Central memory CD4-positive, alpha-beta T cell (primary cell): ENCODE results near the gene SNCAIP.

Experiments
- DNase-seq: peaks from one replicate; pipeline ENCODE4 v3.0.0; 2022
- total RNA-seq, 3 experiments: gene quantifications; one replicate each; lab custom pipeline; 2026; lab: John Stamatoyannopoulos, UW

Gene SNCAIP
- 0 reads per million in 3 experiments for total RNA-seq

DNA sequence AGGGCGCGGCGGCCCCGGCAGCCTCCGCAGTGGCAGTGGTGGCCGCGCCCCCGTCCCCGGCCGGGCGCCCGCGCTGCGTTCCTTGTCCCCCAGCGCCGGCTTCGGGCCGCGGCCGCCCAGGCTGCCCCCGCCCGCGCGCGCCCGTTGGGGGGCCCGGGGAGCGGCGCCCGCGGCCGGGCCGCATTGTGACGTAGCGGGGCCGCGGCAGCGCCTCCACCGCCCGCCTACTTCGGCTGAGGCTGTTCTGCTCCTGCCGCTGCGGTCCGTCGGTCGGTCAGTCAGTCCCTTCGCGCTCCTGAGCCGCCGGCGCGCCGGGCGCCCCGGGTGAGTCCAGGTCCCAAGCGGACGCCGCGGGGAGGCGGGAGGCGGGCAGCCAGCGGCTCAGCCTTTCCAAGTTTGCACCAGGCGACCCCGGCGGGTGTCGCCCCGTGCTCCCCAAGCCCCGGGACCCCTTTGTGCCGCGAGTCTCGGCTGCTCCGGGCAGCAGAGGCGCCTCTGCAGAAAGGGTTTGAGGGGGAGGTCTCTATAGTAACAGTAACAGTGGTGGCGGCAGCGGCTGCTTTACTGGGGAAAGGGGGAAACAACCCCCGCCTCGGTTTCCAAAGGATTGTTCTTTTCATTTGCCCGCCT lies at the start of gene SNCAIP:
TSS of gene SNCAIP (plus strand) at position 277 of the 630 bp plus-strand sequence. CDS start 78,898 bp downstream, outside the sequence.
- no peak for DNase-seq

DNA sequence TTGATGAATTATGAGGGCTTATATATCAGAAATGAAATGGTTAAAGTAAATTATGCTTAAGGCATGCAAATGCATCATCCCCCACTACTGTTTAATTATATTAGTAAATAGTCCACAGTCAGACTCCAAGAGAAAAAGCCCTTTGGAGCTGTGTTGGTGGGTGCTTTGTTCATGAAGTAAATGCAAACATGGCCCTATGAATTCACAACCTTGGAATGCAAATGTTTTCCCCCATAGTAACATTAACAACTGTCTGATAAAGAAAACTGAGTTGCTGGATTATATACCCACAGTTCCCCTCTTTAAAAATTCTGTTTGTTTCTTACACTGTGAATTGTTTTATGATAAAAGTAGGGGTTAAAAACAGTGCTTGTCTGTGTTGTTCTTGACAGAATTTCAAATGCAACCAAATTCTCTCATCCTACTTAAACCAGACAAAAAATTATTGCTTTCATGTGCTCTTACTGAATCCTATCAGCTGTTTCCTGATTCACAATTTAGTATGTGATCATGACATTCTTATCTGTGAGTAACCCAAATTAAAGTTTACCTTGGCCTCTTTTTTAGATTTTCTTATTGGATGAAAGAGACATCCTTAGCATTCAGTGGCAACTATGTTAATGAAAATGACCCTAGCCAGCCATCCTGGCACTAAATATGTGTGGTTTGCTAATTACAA lies 48.5 kb upstream of the SNCAIP start:
- DNase-seq = no peak

DNA sequence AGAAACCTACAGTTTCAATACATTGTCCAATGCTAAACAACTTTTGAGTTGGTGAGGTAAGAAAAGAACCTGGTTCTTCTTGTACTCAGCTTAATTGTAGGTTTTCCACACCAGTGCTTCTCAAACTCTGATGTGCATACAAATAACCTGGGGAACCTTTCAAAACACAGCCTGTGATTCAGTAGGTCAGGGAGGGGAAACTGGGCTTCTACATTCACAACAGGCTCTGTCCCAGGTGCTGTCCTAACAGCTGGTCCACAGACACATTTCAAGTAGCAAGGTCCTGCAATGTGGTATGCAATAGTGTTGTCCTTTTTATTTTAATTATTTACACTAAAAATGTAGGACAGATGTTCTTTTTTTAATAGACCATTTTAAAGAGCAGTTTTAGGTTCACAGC lies 47.4 kb upstream of the SNCAIP start:
- DNase-seq = no peak

DNA sequence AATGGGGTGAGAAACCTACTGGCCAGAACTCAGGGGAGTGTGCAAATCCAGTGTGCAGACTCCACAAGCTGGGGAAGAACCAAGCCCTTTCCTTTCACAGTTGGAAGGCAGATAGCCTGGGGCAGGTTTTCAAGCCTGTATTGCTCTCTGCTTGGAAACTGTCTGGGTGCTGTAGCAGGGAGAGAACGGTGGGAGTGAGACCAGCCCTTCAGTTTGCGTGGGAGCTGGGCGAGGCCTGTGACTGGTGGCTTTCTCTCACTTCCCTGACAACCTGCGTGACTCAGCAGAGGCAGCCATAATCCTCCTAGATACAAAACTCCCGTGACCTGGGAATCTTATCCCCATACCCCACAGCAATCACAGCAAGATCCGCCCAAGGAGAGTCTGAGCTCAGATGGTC lies 44.9 kb upstream of the SNCAIP start:
- no peak for DNase-seq

DNA sequence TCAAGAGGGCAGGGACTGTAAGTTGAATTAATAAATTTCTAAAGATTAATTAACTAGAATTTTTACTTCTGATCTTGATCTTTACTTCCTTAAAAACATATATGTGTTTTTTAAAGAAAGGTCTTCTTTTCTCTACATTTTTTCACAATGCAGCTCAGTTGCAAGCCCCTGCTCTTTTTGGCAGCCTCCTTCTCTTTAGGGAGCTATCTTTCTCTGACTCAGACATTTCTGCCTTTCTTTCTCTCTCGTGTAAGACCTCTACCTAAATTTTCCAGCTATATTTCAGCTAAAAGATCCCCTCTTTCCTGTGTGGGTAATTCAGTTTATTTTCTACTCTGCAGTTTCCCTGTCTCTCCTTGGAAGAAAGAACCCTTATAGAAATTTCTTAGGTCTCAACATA lies 38.3 kb upstream of the SNCAIP start:
- DNase-seq = no peak

DNA sequence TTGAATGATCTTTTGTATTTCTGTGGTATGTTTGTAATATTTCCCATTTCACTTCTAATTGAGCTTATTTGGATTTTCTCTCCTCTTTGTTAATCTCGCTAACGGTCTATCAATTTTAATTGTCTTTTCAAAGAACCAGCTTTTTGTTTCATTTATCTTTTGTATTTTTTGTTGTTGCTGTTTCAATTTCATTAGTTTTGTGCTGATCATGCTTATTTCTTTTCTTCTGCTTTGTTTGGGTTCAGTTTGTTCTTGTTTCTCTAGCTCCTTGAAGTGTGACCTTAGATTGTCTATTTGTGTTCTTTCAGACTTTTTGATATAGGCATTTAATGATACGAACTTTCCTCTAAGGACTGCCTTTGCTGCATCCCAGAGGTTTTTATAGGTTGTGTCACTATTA lies 28.4 kb upstream of the SNCAIP start:
- no peak for DNase-seq

DNA sequence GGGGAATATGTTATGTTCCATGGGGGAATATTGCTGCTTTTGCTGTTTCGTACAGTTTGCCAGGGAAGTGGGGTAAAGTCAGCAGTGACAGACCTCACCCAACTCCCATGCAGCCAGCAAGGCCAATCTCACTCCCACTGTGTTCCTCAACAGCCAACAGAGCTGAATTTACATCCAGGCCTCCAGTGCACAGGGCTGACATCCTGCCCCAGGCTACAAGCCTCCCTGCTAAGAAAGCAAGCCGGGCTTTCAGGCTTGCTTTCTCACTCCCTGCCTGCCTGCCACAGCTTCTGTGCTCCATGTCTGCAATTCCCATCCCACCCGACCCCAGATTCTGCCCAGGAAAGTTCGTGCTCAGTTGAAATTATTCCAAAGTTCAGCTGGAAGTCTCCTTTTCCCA lies 25.5 kb upstream of the SNCAIP start:
- no peak for DNase-seq

DNA sequence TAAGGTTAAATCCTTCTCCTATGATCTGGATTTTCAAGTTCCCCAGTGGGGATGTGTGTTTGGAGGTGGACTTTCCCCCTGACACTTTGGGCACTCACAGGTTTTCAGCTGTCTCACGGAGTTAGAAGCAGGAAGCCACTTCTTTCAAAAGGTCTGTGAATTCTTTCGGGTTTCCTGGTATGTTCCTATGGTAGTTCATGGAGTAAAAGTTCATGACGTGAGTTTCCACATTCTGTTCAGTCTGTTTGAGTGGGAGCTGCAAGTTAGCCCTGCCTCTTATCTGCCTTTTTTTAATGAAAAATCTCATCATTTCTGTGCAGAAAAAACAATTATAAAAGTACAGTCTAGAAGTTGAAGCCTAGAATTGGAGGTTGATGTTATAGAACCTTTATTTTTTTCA lies 24.9 kb upstream of the SNCAIP start:
- no peak for DNase-seq

DNA sequence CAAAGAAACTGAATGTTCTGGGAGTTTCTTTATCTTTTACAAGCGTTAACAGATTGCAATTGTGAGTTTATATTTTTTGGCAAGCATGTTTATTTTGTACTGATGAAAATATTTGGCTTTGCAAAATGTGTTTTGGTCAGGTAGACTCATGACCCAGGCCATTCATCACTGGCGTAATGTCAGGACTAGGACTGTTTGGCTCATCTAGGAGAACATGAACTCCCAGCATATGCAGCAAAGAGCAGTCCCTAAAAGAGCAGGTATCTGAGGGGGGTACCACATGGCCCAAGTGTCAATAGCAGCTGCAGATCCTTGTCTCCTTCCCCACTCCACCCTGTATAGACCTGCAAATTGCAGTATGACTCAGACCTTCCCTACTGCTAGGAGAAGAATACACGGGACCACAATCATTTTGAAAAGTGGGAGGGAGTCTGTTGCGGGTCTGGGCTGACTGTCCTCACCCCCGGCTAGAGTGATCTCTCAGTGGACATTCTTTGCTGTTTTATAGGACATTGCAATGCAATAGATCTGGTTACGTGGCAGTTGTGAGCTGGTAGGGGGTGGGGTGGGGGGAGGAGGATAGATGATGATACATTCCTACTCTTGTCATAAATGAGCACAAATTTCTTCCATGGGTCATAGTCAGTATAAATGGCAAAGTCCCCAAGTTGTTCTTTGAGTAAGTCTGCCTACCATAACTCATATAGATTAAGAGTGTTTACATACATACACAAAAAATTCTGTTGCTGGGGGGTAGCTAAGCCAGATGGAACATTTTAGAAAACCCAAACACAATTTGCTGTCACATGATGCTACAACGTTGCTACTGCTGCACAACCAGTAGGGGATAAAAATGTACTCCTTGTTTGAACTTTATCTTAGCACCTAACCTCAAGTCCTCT lies 20.8 kb upstream of the SNCAIP start:
- DNase-seq = no peak

DNA sequence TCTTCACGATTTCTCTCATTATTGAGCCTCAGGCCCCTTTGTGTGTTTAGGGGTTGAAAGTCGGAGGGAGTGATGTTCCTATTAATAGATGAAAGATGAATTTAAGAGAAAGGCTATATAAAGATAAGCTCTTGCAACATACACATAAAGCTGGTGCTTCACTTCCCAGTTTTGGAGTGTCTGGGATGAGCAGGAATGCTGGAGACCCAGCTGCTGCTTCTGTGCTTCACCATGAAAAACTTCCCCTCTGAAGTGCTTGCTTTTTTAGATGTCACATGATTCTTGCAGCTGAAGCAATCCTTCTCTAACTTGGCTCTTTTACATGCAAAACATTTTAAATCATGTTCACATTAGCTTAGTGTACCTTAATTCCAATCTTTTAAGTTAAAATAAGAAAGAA lies 19.7 kb upstream of the SNCAIP start:
- DNase-seq = no peak

DNA sequence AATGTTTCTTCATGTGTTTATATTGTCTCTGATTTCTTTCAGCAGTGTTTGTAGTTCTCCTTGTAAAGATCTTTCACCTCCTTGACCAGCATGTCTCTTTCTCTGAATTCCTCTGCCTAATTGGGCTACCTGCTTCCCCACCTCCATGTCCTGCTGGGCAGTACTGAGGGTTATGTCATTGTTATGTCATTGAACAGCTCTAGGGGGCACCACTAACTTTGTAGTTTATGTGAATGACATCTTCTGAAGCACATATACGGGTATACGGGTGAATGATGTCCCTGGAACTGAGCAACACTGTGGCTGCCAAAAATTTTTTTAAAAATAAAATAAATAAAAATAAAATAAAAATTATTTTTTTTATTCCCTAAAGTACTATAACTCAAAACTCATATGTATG lies 16.9 kb upstream of the SNCAIP start:
- no peak for DNase-seq

DNA sequence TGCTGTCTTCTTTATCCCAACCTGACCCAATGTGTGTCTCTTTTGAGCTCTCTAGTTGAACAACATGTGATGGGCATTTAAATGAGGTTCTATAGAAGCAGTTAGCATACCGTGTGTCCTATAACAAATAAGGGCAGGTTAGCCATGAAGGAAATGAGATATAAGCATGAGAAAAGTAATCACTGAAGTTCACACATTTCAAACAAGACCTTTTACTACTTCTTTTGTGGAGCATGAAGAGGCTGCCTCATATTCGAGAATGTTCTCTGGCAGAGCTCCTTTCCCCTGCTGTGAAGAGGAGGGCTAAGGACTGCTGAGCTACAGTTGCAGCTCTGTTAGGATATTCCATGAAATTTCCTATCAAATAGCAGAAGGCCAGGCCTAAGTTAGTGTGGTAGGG lies 15.2 kb upstream of the SNCAIP start:
- DNase-seq = no peak

DNA sequence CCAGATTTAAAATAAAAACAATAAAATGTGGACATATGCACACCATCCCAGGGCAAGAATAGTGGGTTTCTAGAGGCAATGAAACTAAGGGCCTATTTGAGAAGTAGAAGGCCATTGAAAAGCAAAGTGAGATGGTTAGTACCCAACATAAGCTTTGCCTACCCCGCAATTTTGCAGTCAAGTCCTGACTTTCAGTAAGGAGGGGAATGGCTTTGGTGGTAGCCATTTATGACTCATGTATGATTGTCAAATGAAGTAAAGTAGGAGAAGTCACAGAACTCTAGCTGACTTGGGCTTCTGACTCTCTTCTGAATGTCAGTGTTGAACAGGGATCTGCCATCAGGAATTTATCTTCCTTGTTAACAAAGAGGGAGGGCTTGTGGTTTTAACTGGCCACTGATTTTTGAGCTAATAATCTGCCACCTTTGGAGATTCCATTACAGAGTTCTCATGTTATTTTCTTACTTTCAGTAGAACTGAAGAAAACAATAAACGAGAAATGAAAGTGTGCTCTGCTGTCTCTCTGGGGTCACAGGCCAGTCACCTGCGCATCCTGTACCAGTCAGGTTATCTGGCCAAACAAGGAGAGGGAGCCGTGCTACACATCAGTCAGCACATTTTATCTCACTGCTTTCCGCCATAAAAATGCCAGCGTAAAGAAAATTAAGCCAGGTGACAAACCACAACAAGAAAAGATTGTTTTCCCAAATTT lies 14.3 kb upstream of the SNCAIP start:
- DNase-seq = no peak

DNA sequence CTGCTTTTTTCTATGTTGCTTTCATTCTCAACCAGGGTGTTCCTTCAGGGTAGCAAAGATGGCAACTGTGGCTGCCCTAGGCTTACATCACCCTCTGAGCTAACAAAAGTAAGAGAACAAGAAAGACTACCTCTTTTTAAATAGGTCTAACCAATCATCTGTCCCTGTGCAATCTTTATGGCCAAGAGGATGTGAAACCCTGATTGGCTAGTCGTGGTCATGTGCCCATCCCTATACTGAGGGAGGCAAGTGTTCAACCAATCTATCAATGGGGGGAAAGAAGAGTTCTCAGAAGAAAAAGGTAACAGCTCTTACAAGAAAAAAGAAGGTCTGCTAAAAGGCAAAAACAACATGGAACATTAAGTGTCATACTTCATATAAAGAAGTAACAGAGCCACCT lies 11.7 kb upstream of the SNCAIP start:
- DNase-seq = no peak

DNA sequence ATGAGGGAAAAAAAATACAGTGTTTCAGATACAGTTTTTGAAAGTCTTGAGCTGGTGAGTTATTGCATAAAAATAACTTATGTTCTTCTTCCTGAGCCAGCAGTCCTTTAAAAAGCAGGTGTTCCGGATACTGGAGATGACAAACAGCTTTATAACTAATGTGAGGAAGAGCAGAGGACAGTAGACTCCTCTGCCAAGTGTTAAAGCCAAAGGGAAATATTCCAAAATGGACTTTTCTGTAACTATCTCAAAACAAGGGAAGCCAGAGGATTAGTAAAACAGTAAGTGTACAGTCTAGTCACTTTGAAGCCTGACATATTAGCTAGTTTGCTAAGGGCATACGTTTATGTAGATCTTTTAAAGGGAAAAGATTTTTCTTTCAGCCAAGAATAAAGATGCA lies 11.0 kb upstream of the SNCAIP start:
- no peak for DNase-seq

DNA sequence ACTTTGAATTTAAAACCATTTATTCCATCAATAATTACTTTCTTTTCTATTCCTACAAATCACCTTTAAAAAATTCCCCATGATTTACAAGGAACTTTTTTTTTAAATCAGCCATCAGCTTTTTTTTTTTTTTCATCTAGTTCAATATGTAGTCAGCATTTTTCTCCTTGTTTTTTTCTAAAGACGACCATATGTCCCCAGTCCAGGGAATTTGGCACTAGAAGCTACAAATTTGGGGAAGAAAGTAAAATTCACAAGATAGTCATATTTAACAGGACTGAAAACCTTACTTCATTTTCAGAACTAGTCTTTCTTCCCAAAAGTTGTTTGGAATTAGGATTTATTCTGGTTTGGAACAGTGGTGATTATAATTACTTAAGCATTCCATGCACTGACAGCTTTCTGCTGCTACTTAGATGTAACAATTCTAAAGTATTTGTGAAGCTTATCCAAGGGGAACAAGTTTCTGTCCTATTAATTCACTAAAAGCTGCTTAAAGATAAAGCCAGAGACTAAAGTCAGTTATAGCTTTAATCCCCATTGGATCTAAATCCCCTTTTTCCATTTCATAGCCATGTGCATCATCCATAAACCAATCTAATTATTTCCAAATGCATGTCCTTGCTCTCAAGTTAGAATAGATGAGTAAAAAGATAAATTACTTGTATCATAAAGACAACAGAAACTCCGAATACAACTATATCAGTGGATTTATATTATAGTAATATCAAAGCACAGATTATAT lies 7.4 kb upstream of the SNCAIP start:
- DNase-seq = no peak

DNA sequence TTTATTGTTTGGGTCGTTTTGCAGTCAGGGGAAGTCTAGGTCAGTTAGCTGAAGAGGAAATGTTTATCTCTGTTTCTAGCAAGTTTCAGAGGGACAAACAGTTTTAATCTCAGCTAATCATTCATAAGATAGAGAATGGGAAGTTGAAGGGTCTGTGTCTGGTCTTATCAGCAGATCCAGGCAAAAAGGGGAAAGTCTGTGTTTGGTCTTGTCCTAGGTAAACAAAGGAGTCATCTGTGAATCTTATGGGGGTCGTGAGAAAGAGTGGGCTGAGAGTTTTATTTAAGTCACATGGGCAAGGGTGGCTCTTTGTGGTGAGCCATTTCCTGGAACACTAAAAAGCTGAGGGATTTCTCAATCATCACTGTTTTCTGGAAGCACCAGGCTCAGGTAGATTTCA lies 5.6 kb upstream of the SNCAIP start:
- no peak for DNase-seq

DNA sequence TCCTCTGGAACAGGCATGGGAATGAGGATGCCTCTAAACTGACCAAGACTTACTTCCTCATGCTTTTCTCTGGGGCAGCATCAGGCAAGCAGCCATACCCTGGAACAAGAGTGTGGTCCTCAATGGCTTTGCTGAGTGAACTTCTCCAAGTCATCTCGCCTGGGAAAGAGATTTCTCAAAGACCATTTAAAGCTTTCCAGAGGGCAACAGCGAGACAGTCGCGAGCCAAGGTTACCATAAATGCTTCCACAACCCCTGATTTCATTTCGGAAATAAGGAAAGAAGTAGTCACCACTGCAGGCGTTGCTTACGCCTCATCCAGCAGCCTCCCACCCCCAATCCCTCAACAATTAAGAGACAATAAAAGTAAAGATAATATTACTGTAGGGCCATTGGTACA lies 1.1 kb upstream of the SNCAIP start:
- DNase-seq = no peak

DNA sequence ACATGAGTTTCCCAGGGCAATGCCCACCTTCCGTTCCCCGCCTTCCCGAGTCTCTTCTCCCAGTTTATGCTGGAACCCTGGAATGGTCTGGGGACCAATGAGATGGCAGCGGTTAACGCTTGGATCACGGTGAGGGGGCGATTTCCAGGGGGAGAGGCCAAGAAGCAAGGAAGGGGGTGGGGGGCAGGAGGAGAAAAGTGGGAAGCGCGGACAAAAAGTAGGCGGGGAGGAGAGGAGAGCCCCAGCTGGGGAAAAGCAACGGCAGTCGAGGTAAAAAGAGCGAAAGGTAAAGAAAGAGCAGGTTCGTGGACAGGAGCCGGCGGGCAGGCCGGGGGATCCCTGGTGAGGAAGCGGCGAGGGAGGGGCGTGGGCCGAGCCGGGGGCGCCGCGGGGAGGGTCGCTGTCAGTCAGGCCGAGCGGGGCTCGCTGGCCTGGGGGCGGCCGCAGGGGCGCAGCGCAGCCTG lies 508 bp upstream of the SNCAIP start:
- DNase-seq = no peak

DNA sequence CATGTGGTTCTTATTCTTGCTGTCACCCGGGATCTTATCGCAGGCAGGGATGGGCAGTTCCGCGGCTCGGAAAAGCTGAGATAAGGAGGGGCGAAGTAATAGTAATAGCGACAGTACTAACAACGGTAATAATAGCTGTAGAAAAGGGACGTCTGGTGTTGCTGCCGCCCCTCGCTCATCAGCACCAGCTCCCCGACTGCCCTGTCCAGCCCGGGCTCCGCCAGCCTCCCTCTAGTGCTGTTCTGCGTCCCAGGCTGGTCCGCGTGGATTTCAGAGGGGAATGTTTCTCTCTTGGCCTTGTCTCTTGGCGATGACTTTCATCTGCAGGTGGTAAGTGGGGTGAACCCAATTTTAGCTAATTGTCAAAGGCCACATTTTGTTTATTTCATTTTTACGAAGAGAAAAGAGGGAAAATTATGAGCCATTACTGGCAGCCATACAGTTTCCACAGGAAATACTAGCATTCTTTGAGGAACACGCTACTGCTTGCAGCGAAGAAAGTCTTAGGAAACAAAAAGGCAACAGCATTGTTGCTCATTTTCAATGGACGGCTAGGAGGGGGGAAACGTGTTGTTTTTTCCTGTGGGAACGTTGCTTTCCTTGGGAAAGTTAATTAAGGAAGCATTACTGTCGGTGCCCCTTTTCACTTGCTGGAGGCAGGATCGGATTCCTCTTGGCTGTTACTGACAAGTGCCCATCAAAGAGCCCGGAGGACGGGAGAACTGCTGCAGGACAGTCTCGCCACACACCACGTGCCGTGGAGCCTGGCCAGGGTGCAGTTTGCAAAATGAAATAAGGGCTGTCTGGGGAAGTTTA lies 762 bp downstream of the SNCAIP start:
- no peak for DNase-seq

DNA sequence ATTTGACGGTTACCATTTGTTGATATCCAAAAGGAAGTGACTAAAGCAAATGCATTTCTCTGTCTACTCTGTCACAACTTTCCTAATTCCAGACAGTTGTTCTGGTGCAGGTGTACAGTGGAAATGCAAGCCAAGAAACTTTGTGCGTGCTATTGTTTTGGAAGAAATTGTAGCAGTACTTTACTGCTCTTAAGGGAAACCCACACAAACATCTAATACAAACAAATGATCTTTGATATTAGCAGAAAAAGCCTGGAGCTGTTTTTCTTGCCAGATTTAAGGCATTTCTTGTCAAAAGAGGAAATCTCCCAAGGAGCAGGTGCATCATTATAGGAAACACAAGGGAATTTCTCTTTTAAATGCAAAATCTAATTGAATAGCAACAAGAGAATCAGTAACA lies 2.0 kb downstream of the SNCAIP start:
- no peak for DNase-seq
